GM18907 (cell line): Measurements from ENCODE around the gene SF3B1.
"Not testable (repeated sequence)": the region's sequence is repeated elsewhere in the genome, so short reads cannot be mapped to it uniquely, and the experiment has no call there.

Source experiments
- ATAC-seq: cut with Tn5 transposase; IDR thresholded peaks from one replicate; pipeline ENCODE4 v1.9.1; 2021; ENCODE audit warnings: mild to moderate bottlenecking, moderate library complexity; ENCODE audit not compliant: unreplicated experiment

SF3B1 gene

GRCh38 chr2:197383825-197384224, 51.0 kb downstream of the SF3B1 start:
- ATAC-seq, result no peak

DNA sequence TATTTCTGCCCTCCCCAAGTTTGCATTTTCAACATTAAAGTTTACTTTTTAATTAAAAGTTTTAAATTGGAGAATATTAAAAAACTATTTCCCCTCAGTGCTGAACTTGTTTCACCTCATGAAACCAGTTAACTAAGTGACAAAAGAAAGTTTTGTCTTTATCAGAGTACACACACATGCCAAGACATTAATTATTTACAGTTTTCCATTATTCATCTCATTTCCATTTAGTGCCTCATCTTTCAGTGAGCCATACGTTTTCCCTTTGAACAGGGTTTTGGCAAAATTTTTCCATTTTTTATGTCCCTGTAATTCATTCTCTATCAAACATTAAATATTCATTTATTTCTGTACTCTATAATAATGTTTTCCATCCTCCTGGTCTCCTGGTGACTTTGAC, 53.2 kb downstream of the SF3B1 start:
- ATAC-seq, result no peak

GRCh38 chr2:197379918-197380309, 54.9 kb downstream of the SF3B1 start:
- not testable (repeated sequence) for ATAC-seq

DNA sequence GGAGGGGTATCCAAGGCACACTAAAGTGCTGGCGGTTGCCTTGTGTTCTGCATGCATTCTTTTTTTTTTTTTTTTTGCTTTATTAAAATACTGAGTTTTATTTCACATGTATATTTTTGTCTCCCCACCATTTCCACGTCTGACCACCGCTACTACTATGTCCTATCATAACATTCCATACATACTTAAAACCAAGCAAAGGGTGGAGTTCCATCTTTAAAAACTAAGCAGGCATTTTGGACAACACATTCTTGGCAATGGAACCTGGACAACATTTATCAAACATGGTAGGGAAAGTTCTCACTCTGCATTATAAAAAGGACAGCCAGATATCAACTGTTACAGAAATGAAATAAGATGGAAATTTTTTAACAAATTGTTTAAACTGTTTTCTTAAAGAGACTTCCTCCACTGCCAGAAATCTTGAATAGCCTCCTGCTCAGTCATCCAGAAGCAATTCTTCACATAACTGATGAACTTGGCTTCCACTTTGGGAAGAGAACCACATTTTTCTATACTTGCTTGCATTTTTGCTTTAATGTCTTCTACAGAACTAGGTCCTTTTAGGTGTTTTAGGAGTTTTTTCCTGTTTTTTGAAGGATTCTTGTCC, 55.4 kb downstream of the SF3B1 start:
- ATAC-seq, result not testable (repeated sequence)

DNA sequence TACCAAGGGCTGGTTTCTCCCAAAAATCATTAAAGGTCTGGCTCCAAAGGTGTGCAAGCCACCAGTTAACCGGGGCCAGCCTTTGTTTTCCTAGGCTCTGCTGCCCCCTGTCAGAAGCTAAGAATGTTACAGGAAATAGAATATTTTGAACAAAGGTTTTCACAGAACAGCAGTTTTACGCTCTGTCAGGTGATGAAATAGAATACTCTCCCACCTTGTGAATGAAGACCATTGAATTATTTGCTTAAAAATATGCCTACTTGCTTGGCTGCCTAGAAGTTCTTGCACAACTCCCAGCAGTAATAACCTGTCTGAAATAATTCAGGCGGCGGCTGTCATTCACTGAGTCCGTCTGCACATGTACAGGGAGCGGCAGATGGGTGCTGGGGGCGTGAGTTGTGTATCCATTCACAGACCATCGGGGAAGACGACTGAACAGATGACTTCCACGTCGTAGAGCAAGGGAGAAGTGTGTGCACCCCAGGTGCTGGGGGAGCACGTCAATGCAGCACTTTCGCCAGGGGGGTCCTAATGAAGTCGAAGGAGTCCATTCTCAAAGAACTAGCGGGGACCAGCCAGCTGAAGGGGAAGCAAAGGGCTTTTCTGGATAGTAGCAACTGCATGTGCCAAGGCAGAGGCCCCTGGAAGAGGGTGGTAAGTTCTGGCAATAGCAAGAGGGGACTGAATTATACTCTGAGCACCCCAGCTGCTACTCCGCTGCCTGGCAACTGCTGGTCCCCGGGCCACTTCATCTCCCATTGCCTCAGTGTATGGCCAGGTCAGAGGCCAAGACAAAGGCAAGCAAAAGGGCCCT, 56.1 kb downstream of the SF3B1 start:
- ATAC-seq, result peak; percentile 48

DNA sequence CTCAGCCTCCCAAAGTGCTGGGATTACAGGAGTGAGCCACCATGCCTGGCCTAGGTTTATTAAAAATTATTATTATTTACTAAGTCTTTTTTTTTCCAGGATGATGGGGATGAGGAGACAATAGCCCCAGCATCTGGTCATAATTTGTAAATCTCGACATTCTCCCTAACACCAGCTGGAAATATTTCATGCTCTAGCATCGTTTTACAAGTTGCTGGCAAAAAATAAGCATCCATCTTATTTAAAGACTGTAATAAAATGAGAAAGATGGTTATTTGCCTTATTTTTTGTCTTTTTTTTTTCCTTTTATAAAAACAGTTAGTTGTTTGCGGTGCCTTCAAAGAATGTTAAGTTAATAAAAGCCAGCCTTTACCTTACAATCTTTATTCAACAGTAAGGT, 56.7 kb downstream of the SF3B1 start:
- ATAC-seq, result no peak

DNA sequence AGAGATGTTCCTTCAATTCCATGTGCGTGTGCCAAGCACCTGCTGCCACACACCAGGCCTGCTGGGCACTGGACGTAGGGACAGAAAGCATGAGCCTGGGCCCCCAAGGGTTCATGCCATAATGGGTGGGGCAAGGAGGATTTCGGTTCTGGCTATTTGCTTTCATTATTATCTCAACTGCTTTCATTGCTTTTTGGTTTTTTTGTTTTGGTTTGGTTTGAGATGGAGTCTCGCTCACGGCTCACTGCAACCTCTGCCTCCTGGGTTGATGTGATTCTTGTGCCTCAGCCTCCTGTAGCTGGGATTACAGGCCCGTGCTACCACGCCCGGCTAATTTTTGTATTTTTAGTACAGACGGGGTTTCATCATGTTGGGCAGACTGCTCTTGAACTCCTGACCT, 57.2 kb downstream of the SF3B1 start:
- no peak for ATAC-seq

- no peak for ATAC-seq
Observed at GRCh38 chr2:197372592-197372991, 62.2 kb downstream of the SF3B1 start.

DNA sequence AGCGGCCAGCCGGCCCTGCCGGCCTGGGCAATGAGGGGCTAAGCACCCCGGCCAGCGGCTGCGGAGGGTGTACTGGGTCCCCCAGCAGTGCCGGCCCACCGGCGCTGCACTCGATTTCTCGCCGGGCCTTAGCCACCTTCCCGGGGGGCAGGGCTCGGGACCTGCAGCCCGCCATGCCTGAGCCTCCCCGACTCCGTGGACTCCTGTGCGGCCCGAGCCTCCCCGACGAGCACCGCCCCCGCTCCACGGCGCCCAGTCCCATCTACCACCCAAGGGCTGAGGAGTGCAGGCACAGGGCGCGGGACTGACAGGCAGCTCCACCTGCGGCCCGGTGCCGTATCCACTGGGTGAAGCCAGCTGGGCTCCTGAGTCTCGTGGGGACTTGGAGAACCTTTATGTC, 64.2 kb downstream of the SF3B1 start:
- ATAC-seq, result not testable (repeated sequence)

GRCh38 chr2:197369933-197370320, 64.9 kb downstream of the SF3B1 start:
- no peak for ATAC-seq

GRCh38 chr2:197369228-197369932, 65.4 kb downstream of the SF3B1 start:
- no peak for ATAC-seq

GRCh38 chr2:197368412-197368811, 66.4 kb downstream of the SF3B1 start:
- ATAC-seq, result no peak

- no peak for ATAC-seq
Observed at GRCh38 chr2:197363998-197364397, 70.8 kb downstream of the SF3B1 start.

GRCh38 chr2:197360744-197361156, 74.1 kb downstream of the SF3B1 start:
- peak; percentile 90 for ATAC-seq

DNA sequence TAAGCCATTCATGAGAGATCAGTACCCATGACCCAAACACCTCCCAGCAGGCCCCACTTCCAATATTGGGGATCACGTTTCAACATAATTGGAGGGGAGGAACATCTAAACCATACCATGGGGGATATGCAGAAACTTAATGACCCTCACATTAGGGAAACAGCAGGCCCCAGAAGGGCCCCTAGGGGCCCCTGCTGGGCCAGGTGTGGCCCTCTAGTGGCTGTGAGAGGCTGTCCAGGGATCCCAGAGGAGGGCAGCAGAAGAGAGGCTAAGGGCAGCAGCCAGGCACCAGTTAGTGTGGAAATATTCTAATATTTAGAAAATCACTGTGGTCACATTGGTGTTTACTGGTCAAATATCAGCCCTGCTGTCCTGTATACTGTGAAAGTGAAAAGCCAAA, 75.0 kb downstream of the SF3B1 start:
- no peak for ATAC-seq

- no peak for ATAC-seq
Observed at GRCh38 chr2:197358931-197359330, 75.9 kb downstream of the SF3B1 start.

DNA sequence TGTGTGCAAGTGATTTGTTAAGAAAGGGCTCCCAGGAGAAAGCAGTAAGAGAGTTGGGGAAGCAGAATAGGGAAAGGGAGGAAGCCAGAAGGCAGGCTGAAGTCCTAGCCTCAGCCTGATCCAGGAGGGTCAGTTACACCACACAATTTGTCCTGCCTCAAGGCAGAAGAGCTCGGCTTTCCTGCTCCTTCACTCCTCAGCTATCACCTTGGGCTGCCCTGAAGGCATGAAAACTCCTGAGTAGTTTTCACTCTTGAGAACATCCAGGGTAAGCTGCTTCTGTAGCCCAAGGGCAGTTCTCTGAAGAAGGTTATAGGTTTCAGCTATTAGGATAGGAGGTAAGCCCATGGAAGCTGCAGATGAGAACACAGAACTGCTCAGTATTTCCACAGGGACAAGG, 76.8 kb downstream of the SF3B1 start:
- ATAC-seq, result no peak

DNA sequence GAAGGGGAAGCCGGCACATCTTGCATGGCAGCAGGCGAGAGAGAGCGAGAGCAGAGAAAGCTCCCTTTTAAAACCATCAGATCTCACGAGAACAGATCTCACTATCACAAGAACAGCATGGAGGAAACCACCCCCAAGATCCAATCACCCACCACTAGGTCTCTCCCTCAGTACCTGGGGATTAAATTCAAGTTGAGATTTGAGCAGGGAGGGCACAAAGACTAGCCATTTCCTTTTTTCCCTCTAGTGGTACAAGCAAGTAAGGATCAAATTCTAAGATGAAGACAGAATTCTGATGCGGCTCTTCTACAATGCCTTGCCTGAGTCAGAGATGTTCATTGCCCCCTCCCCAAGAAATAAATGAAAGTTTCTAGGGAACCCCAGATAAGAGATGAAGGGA, 78.7 kb downstream of the SF3B1 start:
- no peak for ATAC-seq

- no peak for ATAC-seq
Observed at GRCh38 chr2:197354169-197354558, 80.7 kb downstream of the SF3B1 start.

GRCh38 chr2:197353393-197354168, 81.2 kb downstream of the SF3B1 start:
- no peak for ATAC-seq

GRCh38 chr2:197349699-197350098, 85.1 kb downstream of the SF3B1 start:
- no peak for ATAC-seq
